Measurements from ENCODE around the gene PCBP3.
"Not testable (repeated sequence)": the region's sequence is repeated elsewhere in the genome, so short reads cannot be mapped to it uniquely, and the experiment has no call there.

PCBP3 gene

GRCh38 chr21:45957551-45957950 is 314.0 kb downstream of the PCBP3 start:
- no peak for DNase-seq

- no peak for DNase-seq
Measured at GRCh38 chr21:45957981-45958600, 314.6 kb downstream of the PCBP3 start.

GRCh38 chr21:45959182-45959581 is 315.7 kb downstream of the PCBP3 start:
- no peak for DNase-seq

GRCh38 chr21:45959779-45960390 is 316.4 kb downstream of the PCBP3 start:
- no peak for DNase-seq

GRCh38 chr21:45961408-45961807 is 317.9 kb downstream of the PCBP3 start:
- not testable (repeated sequence) for DNase-seq

GRCh38 chr21:45962531-45963231 is 319.2 kb downstream of the PCBP3 start:
- no peak for DNase-seq

- no peak for DNase-seq
Measured at GRCh38 chr21:45963232-45963570, 319.7 kb downstream of the PCBP3 start.

GRCh38 chr21:45964649-45965048 is 321.1 kb downstream of the PCBP3 start:
- DNase-seq = no peak

- no peak for DNase-seq
Measured at GRCh38 chr21:45965084-45965809, 321.7 kb downstream of the PCBP3 start.

- DNase-seq = no peak
Measured at GRCh38 chr21:45966791-45967394, 323.4 kb downstream of the PCBP3 start.

- DNase-seq = no peak
Measured at GRCh38 chr21:45969921-45970673, 326.6 kb downstream of the PCBP3 start.

- peak; percentile 89 for DNase-seq
Measured at GRCh38 chr21:45970674-45971615, 327.4 kb downstream of the PCBP3 start.

GRCh38 chr21:45971616-45972352 is 328.3 kb downstream of the PCBP3 start:
- peak; percentile 73 for DNase-seq

- DNase-seq = peak; percentile 57
Measured at GRCh38 chr21:45972353-45972715, 328.8 kb downstream of the PCBP3 start.

GRCh38 chr21:45972716-45973474 is 329.4 kb downstream of the PCBP3 start:
- DNase-seq = peak; percentile 95

- peak; percentile 95 for DNase-seq
Measured at GRCh38 chr21:45973475-45974072, 330.0 kb downstream of the PCBP3 start.

- DNase-seq = peak; percentile 69
Measured at GRCh38 chr21:45974073-45975019, 330.8 kb downstream of the PCBP3 start.

- no peak for DNase-seq
Measured at GRCh38 chr21:45975020-45975666, 331.6 kb downstream of the PCBP3 start.

Measured in eye (tissue), 1 donor.